SK-N-SH (cell line): Measurements from ENCODE around the gene VSIG10L. TPM values are rescaled to one million over a fixed set of nuclear protein-coding genes. Genes with fewer than 3 reads are reported as not detected.

Source experiments
- CTCF ChIA-PET: fragments of 300-600, 350-600 bp; formaldehyde crosslinking; extraction: SDS; loops from one replicate; lab custom pipeline; 2021; lab: Yijun Ruan, JAX
- POLR2A ChIA-PET: fragments of 350-600 bp; sonication (Branson Sonifier 250); formaldehyde crosslinking; extraction: SDS; loops from one replicate; lab custom pipeline; 2020; ENCODE audit warnings: antibody characterized with exemption, inconsistent platforms; lab: Yijun Ruan, JAX
- DNase-seq: peaks from one replicate; pipeline ENCODE4 v3.0.0; 2012
- H2AFZ ChIP-seq: fragments of 200-600 bp; sonication (generic); 2 replicates; pipeline ENCODE4 v1.8.1; 2016; ENCODE audit warnings: antibody characterized with exemption, mild to moderate bottlenecking, low read depth
- H3F3A ChIP-seq: fragments of 200-600 bp; sonication (generic); replicated peaks from 2 replicates; pipeline ENCODE3; 2016; ENCODE audit warnings: antibody characterized with exemption, mild to moderate bottlenecking; ENCODE audit not compliant: insufficient read depth
- H3K27ac ChIP-seq, 2 experiments: fragments of 200-500 bp in 1 of 2; fragments of 200-600 bp in 1 of 2; sonication (Bioruptor generic) in 1 of 2; sonication (generic), shearing (Covaris generic) in 1 of 2; 2 replicates each; pipeline versions ENCODE4 v1.5.1 to v1.6.1; 2014 to 2016; ENCODE audit warnings: low read depth in 2 of 2, inconsistent platforms in 1 of 2, low read length in 1 of 2, mild to moderate bottlenecking in 1 of 2, mixed read lengths in 1 of 2
- H3K27me3 ChIP-seq: fragments of 200-600 bp; sonication (generic), shearing (Covaris generic); 2 replicates; pipeline ENCODE4 v1.6.1; 2016; ENCODE audit warnings: mixed run types; ENCODE audit not compliant: insufficient read depth
- H3K36me3 ChIP-seq, 2 experiments: fragments of 200-500 bp in 1 of 2; fragments of 200-600 bp in 1 of 2; sonication (Bioruptor generic) in 1 of 2; sonication (generic) in 1 of 2; replicated peaks in 1 of 2; 2 replicates each; pipeline versions ENCODE3 to v1.5.1; 2014 to 2016; ENCODE audit warnings: low read length in 1 of 2, mild to moderate bottlenecking in 1 of 2; ENCODE audit not compliant: insufficient read depth in 2 of 2, control insufficient read depth in 1 of 2
- H3K4me1 ChIP-seq, 2 experiments: fragments of 200-500 bp in 1 of 2; fragments of 200-600 bp in 1 of 2; sonication (Bioruptor generic) in 1 of 2; sonication (generic), shearing (Covaris generic) in 1 of 2; 2 replicates each; pipeline versions ENCODE4 v1.5.1 to v1.6.1; 2014 to 2016; ENCODE audit warnings: low read depth in 1 of 2, low read length in 1 of 2, mixed run types in 1 of 2; ENCODE audit not compliant: insufficient read depth in 2 of 2, control insufficient read depth in 1 of 2
- H3K4me2 ChIP-seq: fragments of 200-600 bp; sonication (generic), shearing (Covaris generic); 2 replicates; pipeline ENCODE4 v1.6.1; 2017; ENCODE audit warnings: mixed run types
- H3K4me3 ChIP-seq, 2 experiments: fragments of 200-500 bp in 1 of 2; fragments of 200-600 bp in 1 of 2; sonication (Bioruptor generic) in 1 of 2; sonication (generic), shearing (Covaris generic) in 1 of 2; 2 replicates each; pipeline versions ENCODE4 v1.5.1 to v1.8.1; 2014 to 2016; ENCODE audit warnings: low read depth in 2 of 2, inconsistent platforms in 1 of 2, low read length in 1 of 2, mild to moderate bottlenecking in 1 of 2, mixed read lengths in 1 of 2, moderate library complexity in 1 of 2
- H3K79me2 ChIP-seq: fragments of 200-600 bp; sonication (generic); 2 replicates; pipeline ENCODE4 v1.8.1; 2017; ENCODE audit warnings: mild to moderate bottlenecking; ENCODE audit not compliant: insufficient read depth
- H3K9ac ChIP-seq: fragments of 200-600 bp; sonication (generic); 2 replicates; pipeline ENCODE4 v1.6.1; 2017; ENCODE audit warnings: mixed run types
- H3K9me2 ChIP-seq: fragments of 200-600 bp; sonication (generic); 2 replicates; pipeline ENCODE4 v1.6.1; 2017; ENCODE audit warnings: mixed run types
- H3K9me3 ChIP-seq: fragments of 200-600 bp; sonication (generic); 2 replicates; pipeline ENCODE4 v1.6.1; 2017; ENCODE audit warnings: mixed run types, mild to moderate bottlenecking, moderate library complexity
- H4K20me1 ChIP-seq: fragments of 200-600 bp; sonication (generic); 2 replicates; pipeline ENCODE4 v1.6.1; 2017; ENCODE audit warnings: mild to moderate bottlenecking, mixed run types; ENCODE audit not compliant: insufficient read depth
- CHD2 ChIP-seq: fragments of 150-350 bp; IDR thresholded peaks from 2 replicates; pipeline ENCODE4 v1.6.1; 2018; ENCODE audit warnings: low read length; ENCODE audit not compliant: partially characterized antibody
- EP300 ChIP-seq, 2 experiments: IDR thresholded peaks; 2 replicates each; pipeline versions ENCODE4 v1.4.0 to v1.6.1; 2012; ENCODE audit warnings: borderline replicate concordance in 1 of 2, low read depth in 1 of 2, low read length in 1 of 2
- FOXJ3 ChIP-seq: sonication (generic); formaldehyde crosslinking; IDR thresholded peaks from 2 replicates; pipeline ENCODE4 v1.5.1; 2020; ENCODE audit warnings: mild to moderate bottlenecking, missing genetic modification reagents
- IRF3 ChIP-seq: fragments of 150-350 bp; IDR thresholded peaks from 2 replicates; pipeline ENCODE4 v1.6.1; 2016; ENCODE audit warnings: mild to moderate bottlenecking, low read depth, low read length
- JUND ChIP-seq: IDR thresholded peaks from 2 replicates; pipeline ENCODE4 v1.4.0; 2012
- MAX ChIP-seq: IDR thresholded peaks from 2 replicates; pipeline ENCODE4 v1.4.0; 2012; ENCODE audit warnings: low read depth
- MEF2A ChIP-seq: IDR thresholded peaks from 2 replicates; pipeline ENCODE4 v1.4.0; 2012; ENCODE audit warnings: low read depth, borderline replicate concordance
- MXI1 ChIP-seq: IDR thresholded peaks from 2 replicates; pipeline ENCODE4 v1.6.1; 2012; ENCODE audit warnings: mild to moderate bottlenecking, low read depth, low read length, improper control_type of control experiment
- PBX3 ChIP-seq: IDR thresholded peaks from 2 replicates; pipeline ENCODE4; 2012
- RCOR1 ChIP-seq: fragments of 150-350 bp; IDR thresholded peaks from 2 replicates; pipeline ENCODE4 v1.6.1; 2017; ENCODE audit warnings: antibody characterized with exemption, low read length
- SMC3 ChIP-seq: IDR thresholded peaks from 2 replicates; pipeline ENCODE4 v1.6.1; 2012; ENCODE audit warnings: low read depth, low read length, improper control_type of control experiment
- TEAD4 ChIP-seq: IDR thresholded peaks from 2 replicates; pipeline ENCODE4 v1.4.0; 2012; ENCODE audit warnings: mild to moderate bottlenecking, borderline replicate concordance; ENCODE audit not compliant: insufficient read depth
- USF1 ChIP-seq: IDR thresholded peaks from 2 replicates; pipeline ENCODE4 v1.4.0; 2012; ENCODE audit warnings: low read depth, borderline replicate concordance
- ZBTB33 ChIP-seq: IDR thresholded peaks from 2 replicates; pipeline ENCODE4 v1.4.0; 2012; ENCODE audit warnings: low read depth, borderline replicate concordance
- WGBS: methylation state at CpG from one replicate; pipeline ENCODE4 v1.1.6; 2017; ENCODE audit warnings: low lambda C conversion rate; 5-methylcytosine and 5-hydroxymethylcytosine counted together
- polyA plus RNA-seq, 3 experiments: library from polyadenylated mRNA; depleted of rRNA; stranded (reverse); fragments of >200 nt; gene quantifications; 2 replicates each; pipeline ENCODE4 v1.2.3, GENCODE V29; 2012

Gene VSIG10L
- polyA plus RNA-seq, 1 of the 3 experiments (the other 2 are of a cell fraction), result 2.7 TPM

- H3K4me1 ChIP-seq, result no peaks in the 10 kb centered on the region
- no peaks in the 10 kb centered on the region for H3F3A ChIP-seq
- WGBS, result 26% methylated on average over 9 of the region's 12 CpGs
- H3K79me2 ChIP-seq, result no peaks in the 10 kb centered on the region
- H3K4me2 ChIP-seq, result no peak overlapping the region
- no peak for DNase-seq
- H3K9me2 ChIP-seq, result no peaks in the 10 kb centered on the region
- no peak overlapping the region for H3K9ac ChIP-seq
- POLR2A ChIA-PET, result no interaction called here
- no peak for TF ChIP-seq TEAD4
- TF ChIP-seq MAX, result no peak
- no peak for TF ChIP-seq ZBTB33
- no peak for TF ChIP-seq IRF3
- no peak for TF ChIP-seq PBX3
- no peak for TF ChIP-seq JUND
- TF ChIP-seq EP300 (IDR thresholded peaks at IDR 0.05; ENCODE audit: borderline replicate concordance in 1 of 2, low read depth in 1 of 2, low read length in 1 of 2), result no peak
- TF ChIP-seq MEF2A, result no peak
- no peak for TF ChIP-seq RCOR1
- no peak for TF ChIP-seq MXI1
- TF ChIP-seq FOXJ3, result no peak
- no peak for TF ChIP-seq SMC3
- no peak for TF ChIP-seq CHD2
- TF ChIP-seq USF1, result no peak
- H2AFZ ChIP-seq, result no peak overlapping the region
- H3K9me3 ChIP-seq, result no peaks in the 10 kb centered on the region
- CTCF ChIA-PET, result interaction anchor here (0.7 to 1.8 kb wide), 4 partner anchors 14 to 167 kb away, joined by 3 to 8 read pairs (median 5); no protein-coding TSS in a partner anchor
- no peak overlapping the region for H3K4me3 ChIP-seq
- no peaks in the 10 kb centered on the region for H4K20me1 ChIP-seq
- H3K27ac ChIP-seq, result no peak overlapping the region
- peaks cover 45% of the 10 kb centered on the region; the same call in 1 of the 2 replicates for H3K27me3 ChIP-seq
- H3K36me3 ChIP-seq, result no peaks in the 10 kb centered on the region
Observed at GRCh38 chr19:51294977-51295375, 47.0 kb downstream of the VSIG10L start.
